Naive thymus-derived CD4-positive, alpha-beta T cell (primary cell): ENCODE measurements around the gene DDX56. TPM values are rescaled to one million over a fixed set of nuclear protein-coding genes. Genes with fewer than 3 reads are reported as not detected.
"Not testable (repeated sequence)": the region's sequence is repeated elsewhere in the genome, so short reads cannot be mapped to it uniquely, and the experiment has no call there.

ENCODE experiments used
- ATAC-seq: fragments of 150-1000 bp; cut with Tn5 transposase; 2 replicates; pipeline ENCODE4 v1.10.0; 2021; ENCODE audit warnings: mild to moderate bottlenecking, moderate library complexity
- CTCF ChIA-PET: fragments of 350-600 bp; sonication (Branson Sonifier 250); formaldehyde crosslinking; loops from one replicate; lab custom pipeline; 2021; ENCODE audit warnings: antibody characterized with exemption; lab: Charles Lee
- POLR2A ChIA-PET: fragments of 350-600 bp; sonication (Branson Sonifier 250); formaldehyde crosslinking; loops from one replicate; lab custom pipeline; 2021; ENCODE audit warnings: antibody characterized with exemption, inconsistent platforms; lab: Charles Lee
- DNase-seq, 9 donors: peaks; one replicate each; pipeline versions ENCODE4 v3.0.0 to v3.0.0-alpha.2; 2020 to 2022; ENCODE audit warnings: mixed read lengths in 1 of 9
- H3K27ac ChIP-seq: one replicate; pipeline ENCODE4 v1.7.0; 2013; ENCODE audit warnings: mild to moderate bottlenecking, low read depth, low read length, moderate library complexity
- H3K27me3 ChIP-seq, 2 donors: one replicate each; pipeline ENCODE4 v1.7.0; 2013; ENCODE audit warnings: low read length in 2 of 2, mild to moderate bottlenecking in 2 of 2, moderate library complexity in 2 of 2; ENCODE audit not compliant: control insufficient read depth in 2 of 2, insufficient read depth in 2 of 2
- H3K36me3 ChIP-seq, 3 experiments: 1 replicate in 2 of 3; 2 replicates in 1 of 3; pipeline ENCODE4 v1.7.0; 2013; ENCODE audit warnings: low read length in 3 of 3, mild to moderate bottlenecking in 3 of 3, moderate library complexity in 1 of 3; ENCODE audit not compliant: insufficient read depth in 3 of 3, control insufficient read depth in 2 of 3
- H3K4me1 ChIP-seq, 2 donors: one replicate each; pipeline ENCODE4 v1.7.0; 2013; ENCODE audit warnings: low read length in 2 of 2, mild to moderate bottlenecking in 2 of 2, moderate library complexity in 1 of 2; ENCODE audit not compliant: control insufficient read depth in 2 of 2, insufficient read depth in 2 of 2
- H3K4me3 ChIP-seq: 2 replicates; pipeline ENCODE4 v1.7.0; 2013; ENCODE audit warnings: mild to moderate bottlenecking, low read length
- H3K9me3 ChIP-seq, 3 experiments: 1 replicate in 2 of 3; 2 replicates in 1 of 3; pipeline ENCODE4 v1.7.0; 2013; ENCODE audit warnings: low read length in 3 of 3; ENCODE audit not compliant: control insufficient read depth in 2 of 3
- H3K27ac Mint-ChIP-seq, 9 donors: one replicate each; pipeline ENCODE4 v1.8.0; 2020 to 2022; ENCODE audit warnings: mixed read lengths in 9 of 9, mild to moderate bottlenecking in 8 of 9, moderate library complexity in 5 of 9, inconsistent platforms in 2 of 9
- H3K27me3 Mint-ChIP-seq, 5 donors: one replicate each; pipeline ENCODE4 v1.8.0; 2021 to 2022; ENCODE audit warnings: mixed read lengths in 5 of 5, mild to moderate bottlenecking in 1 of 5
- H3K36me3 Mint-ChIP-seq, 5 donors: one replicate each; pipeline ENCODE4 v1.8.0; 2020 to 2022; ENCODE audit warnings: mixed read lengths in 5 of 5, mild to moderate bottlenecking in 3 of 5, inconsistent platforms in 1 of 5
- H3K4me1 Mint-ChIP-seq, 7 donors: one replicate each; pipeline ENCODE4 v1.8.0; 2020 to 2022; ENCODE audit warnings: mixed read lengths in 7 of 7, mild to moderate bottlenecking in 3 of 7, inconsistent platforms in 1 of 7
- H3K4me3 Mint-ChIP-seq, 10 donors: one replicate each; pipeline ENCODE4 v1.8.0; 2020 to 2022; ENCODE audit warnings: mild to moderate bottlenecking in 10 of 10, mixed read lengths in 10 of 10, moderate library complexity in 6 of 10, inconsistent platforms in 2 of 10
- H3K9me3 Mint-ChIP-seq, 11 donors: one replicate each; pipeline ENCODE4 v1.8.0; 2020 to 2022; ENCODE audit warnings: mixed read lengths in 11 of 11, mild to moderate bottlenecking in 4 of 11, inconsistent platforms in 1 of 11, moderate library complexity in 1 of 11
- intact Hi-C, 2 donors: fragments of 100-400 bp; cut with micrococcal nuclease; formaldehyde crosslinking; loops; one replicate each; pipeline ENCODE4 v1.15.1; 2023
- polyA plus RNA-seq, 2 donors: library from polyadenylated mRNA; unstranded; fragments of 300-500 nt; fragmentation: Illumina TruSeq; gene quantifications; one replicate each; pipeline ENCODE4 v1.2.3, GENCODE V29; 2021
- total RNA-seq, 6 experiments: library from RNA in 5 of 6; stranded (reverse) in 5 of 6; gene quantifications; 1 replicate in 5 of 6; 2 replicates in 1 of 6; pipeline ENCODE4 v1.2.3 and lab custom pipeline; 2021 to 2026

Gene DDX56
- total and polyA plus RNA-seq, 7 experiments from 2014 or later = 43.6 to 124 (median 94.7) TPM

GRCh38 chr7:44552473-44553005, 21.2 kb downstream of the DDX56 start:
- H3K4me3 Mint-ChIP-seq, H3K27ac ChIP-seq, H3K36me3 Mint-ChIP-seq, H3K4me1 Mint-ChIP-seq, ATAC-seq, POLR2A ChIA-PET, H3K4me1 ChIP-seq, CTCF ChIA-PET, H3K36me3 ChIP-seq, H3K9me3 ChIP-seq, intact Hi-C loops, H3K27ac Mint-ChIP-seq, DNase-seq, H3K27me3 ChIP-seq, H3K4me3 ChIP-seq, H3K9me3 Mint-ChIP-seq: not testable (repeated sequence)
- peaks cover 0 to 30% (median 0%) of the 10 kb centered on the region in 5 donors for H3K27me3 Mint-ChIP-seq

GRCh38 chr7:44549457-44549856, 24.3 kb downstream of the DDX56 start:
- Mint-ChIP-seq H3K4me3 (no peak overlapping the region), H3K9me3 (no peaks in the 10 kb centered on the region), H3K4me1 (peaks cover 0 to 14% (median 6%) of the 10 kb centered on the region in 7 donors), H3K36me3 (no peaks in the 10 kb centered on the region), H3K27ac (no peak overlapping the region), H3K27me3 (peaks cover 0 to 38% (median 0%) of the 10 kb centered on the region in 5 donors)
- H3K4me1 ChIP-seq = no peaks in the 10 kb centered on the region
- POLR2A ChIA-PET = no interaction called here
- no peak overlapping the region for H3K27ac ChIP-seq
- intact Hi-C loops = no loop called here
- CTCF ChIA-PET = interaction anchor here (1.3 kb wide), 1 partner anchor 15 kb away, joined by 3 read pairs; no protein-coding TSS in a partner anchor
- no peak overlapping the region for H3K4me3 ChIP-seq
- H3K9me3 ChIP-seq = no peaks in the 10 kb centered on the region
- H3K36me3 ChIP-seq = no peaks in the 10 kb centered on the region
- ATAC-seq (no peak), DNase-seq (no peak)
- no peaks in the 10 kb centered on the region for H3K27me3 ChIP-seq

DNA sequence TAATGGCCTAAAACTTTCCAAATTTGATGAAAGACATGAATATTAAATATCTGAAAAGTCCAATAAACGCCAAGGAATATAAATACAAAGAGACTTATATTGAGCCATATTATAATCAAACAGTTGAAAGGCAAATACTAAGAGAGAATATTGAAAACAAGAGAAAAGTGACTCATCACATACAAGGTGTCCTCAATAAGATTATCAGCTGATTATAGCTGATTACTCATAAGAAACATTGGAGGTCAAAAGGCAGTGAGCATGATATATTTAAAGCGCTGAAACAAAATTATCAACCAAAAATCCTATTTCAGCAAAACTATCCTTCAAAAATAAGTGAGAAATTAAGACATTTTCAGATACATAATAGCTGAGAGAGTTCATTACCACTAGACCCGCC, 24.8 kb downstream of the DDX56 start:
- ATAC-seq (no peak), DNase-seq (no peak)
- Histone ChIP-seq H3K4me3 (no peak overlapping the region), H3K27ac (no peak overlapping the region), H3K36me3 (no peaks in the 10 kb centered on the region), H3K9me3 (no peaks in the 10 kb centered on the region), H3K27me3 (no peaks in the 10 kb centered on the region), H3K4me1 (no peaks in the 10 kb centered on the region)
- H3K4me3 Mint-ChIP-seq = no peak overlapping the region
- CTCF ChIA-PET = no interaction called here
- peaks cover 0 to 38% (median 0%) of the 10 kb centered on the region in 5 donors for H3K27me3 Mint-ChIP-seq
- H3K36me3 Mint-ChIP-seq = no peaks in the 10 kb centered on the region
- no peak overlapping the region for H3K27ac Mint-ChIP-seq
- intact Hi-C loops = no loop called here
- peaks cover 0 to 14% (median 6%) of the 10 kb centered on the region in 7 donors for H3K4me1 Mint-ChIP-seq
- POLR2A ChIA-PET = no interaction called here
- H3K9me3 Mint-ChIP-seq = peaks cover 0 to 2% (median 0%) of the 10 kb centered on the region in 11 donors

DNA sequence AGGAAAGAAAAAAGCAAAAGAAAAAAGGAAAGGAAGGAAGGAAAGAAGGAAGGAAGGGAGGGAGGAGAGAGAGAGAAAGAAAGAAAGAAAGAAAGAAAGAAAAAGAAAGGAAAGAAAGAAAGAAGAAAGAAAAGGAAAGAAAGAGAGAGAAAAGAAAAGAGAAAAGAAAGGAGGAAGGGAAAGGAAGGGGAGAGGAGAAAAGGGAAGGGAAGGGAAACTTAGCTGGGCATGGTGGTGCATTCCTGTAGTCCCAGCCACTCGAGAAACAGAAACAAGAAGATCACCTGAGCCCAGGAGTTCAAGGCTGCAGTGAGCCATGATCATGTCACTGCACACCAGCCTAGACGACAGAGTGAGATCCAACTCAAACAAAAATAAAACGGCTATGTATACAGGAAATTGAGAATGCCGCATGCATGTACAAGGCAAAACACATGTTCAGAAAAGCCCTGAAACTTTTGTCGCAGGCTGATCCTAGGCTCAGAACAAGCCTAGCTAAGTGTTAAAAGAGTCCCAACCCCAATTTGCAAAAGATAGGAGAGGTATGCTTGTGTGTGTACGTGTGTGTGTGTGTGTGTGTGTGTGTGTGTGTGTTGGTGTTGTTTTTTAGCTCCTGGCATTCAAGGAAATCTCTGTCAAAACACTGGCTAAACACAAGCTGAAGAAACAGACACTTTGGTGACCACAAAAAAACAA, 26.0 kb downstream of the DDX56 start:
- peak overlapping the region in 5 of 9 donors; percentile 20 to 81 (median 40) for H3K27ac Mint-ChIP-seq
- H3K36me3 Mint-ChIP-seq = no peaks in the 10 kb centered on the region
- peak overlapping the region in 2 of 10 donors; percentile 26 to 27 for H3K4me3 Mint-ChIP-seq
- H3K4me1 Mint-ChIP-seq = peaks cover 0 to 14% (median 6%) of the 10 kb centered on the region in 7 donors
- ChIA-PET CTCF (no interaction called here), POLR2A (no interaction called here)
- ATAC-seq (no peak), DNase-seq (no peak)
- Histone ChIP-seq H3K36me3 (no peaks in the 10 kb centered on the region), H3K4me3 (no peak overlapping the region), H3K4me1 (no peaks in the 10 kb centered on the region), H3K27me3 (no peaks in the 10 kb centered on the region), H3K27ac (no peak overlapping the region), H3K9me3 (no peaks in the 10 kb centered on the region)
- peaks cover 0 to 33% (median 0%) of the 10 kb centered on the region in 5 donors for H3K27me3 Mint-ChIP-seq
- intact Hi-C loops = no loop called here
- H3K9me3 Mint-ChIP-seq = peaks cover 0 to 2% (median 0%) of the 10 kb centered on the region in 11 donors

DNA sequence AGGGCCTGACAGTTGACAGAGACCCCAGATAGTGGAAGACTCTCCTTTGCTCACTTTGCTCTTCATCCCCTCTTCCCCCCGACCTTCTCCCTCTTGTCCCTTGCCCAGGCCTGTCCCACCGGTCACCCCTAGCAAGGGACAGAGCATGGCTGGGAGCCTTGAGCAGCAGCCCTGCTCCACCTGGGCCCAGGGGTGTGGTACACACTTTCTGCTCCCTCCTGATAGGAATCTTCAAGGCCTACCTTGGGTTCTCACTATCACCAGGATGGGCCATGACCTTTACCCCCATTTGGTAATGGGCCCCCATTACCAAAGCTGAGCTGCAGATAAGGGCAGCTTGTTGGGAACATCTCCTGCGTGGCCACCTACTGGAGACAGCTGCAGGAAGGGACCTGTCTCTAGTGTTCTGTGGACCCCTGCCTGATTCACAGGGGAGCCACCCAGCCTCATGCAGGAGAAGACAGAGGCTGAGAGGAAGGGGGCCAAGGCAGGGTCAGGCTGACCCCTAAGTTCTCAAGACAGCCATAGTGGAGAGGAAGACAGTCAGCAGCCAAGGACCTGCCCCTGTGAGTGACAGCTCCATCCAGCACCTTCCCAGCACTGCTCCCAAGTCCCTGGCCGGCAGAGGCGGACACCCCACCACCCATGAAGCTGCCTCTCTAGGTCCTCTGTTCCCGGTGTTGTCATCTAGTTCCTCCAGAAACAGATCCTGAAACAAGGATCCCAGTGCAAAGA, 31.7 kb downstream of the DDX56 start:
- Mint-ChIP-seq H3K36me3 (no peaks in the 10 kb centered on the region), H3K4me3 (no peak overlapping the region), H3K27me3 (peaks cover 0 to 8% (median 0%) of the 10 kb centered on the region in 5 donors), H3K27ac (no peak overlapping the region), H3K4me1 (peaks cover 0 to 7% (median 0%) of the 10 kb centered on the region in 7 donors), H3K9me3 (peaks cover 0 to 2% (median 0%) of the 10 kb centered on the region in 11 donors)
- Histone ChIP-seq H3K4me1 (no peaks in the 10 kb centered on the region), H3K36me3 (no peaks in the 10 kb centered on the region), H3K4me3 (no peak overlapping the region), H3K27me3 (no peaks in the 10 kb centered on the region), H3K9me3 (no peaks in the 10 kb centered on the region), H3K27ac (no peak overlapping the region)
- POLR2A ChIA-PET = no interaction called here
- ATAC-seq (no peak), DNase-seq (no peak)
- CTCF ChIA-PET = no interaction called here
- intact Hi-C loops = no loop called here

DNA sequence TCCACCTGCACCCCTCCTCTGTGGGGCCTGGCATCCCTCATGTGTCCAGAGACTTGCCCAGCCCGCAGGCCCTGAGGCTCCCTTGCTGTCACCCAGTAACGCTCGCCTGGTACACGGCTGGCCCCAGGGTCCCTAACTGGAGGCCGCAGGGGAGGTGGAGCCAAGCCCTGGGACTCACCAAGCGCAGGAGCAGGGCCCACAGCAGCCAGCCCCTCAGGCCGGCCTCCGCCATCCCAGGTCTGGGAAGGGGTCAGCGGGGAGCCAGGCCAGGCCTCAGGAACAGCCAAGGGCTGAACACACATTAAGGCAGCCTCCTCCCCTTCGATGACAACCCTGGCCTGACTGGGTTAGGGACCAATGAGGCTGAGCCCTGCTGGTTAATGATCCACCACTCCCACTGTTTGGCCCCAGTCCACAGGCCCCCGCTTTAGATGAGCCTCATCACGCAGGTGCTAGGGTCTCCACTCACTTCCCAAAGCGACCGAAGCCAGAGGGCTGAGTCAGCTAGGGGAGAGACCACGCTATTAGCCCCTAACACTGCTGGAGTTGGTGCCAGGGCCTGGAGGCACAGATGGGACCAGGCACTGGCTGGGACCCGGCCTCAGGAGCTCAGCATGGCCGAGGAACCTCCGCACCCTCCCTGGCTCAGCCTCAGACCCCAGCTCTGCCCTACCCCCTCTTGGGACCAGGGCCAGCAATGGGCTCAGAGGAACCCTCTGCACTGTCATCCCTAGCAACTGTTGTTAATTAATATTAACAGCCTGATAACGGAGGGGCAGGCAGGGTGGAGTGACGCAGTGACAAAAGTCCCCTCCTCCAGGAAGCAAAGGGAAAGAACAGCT, 32.5 kb downstream of the DDX56 start, which contains the start of gene NPC1L1:
NPC1L1 (minus strand) TSS at position 303 of the 842 bp plus-strand sequence; CDS start at position 232, 71 bp downstream.
- no peak for ATAC-seq
- H3K36me3 Mint-ChIP-seq = no peaks in the 10 kb centered on the region
- Histone ChIP-seq H3K27me3 (no peaks in the 10 kb centered on the region), H3K36me3 (no peaks in the 10 kb centered on the region), H3K4me1 (no peaks in the 10 kb centered on the region), H3K27ac (no peak within 1 kb of the TSS), H3K4me3 (no peak within 1 kb of the TSS), H3K9me3 (no peaks in the 10 kb centered on the region)
- H3K27me3 Mint-ChIP-seq = no peaks in the 10 kb centered on the region
- H3K4me3 Mint-ChIP-seq = no peak within 1 kb of the TSS
- ChIA-PET POLR2A (no interaction called here), CTCF (no interaction called here)
- intact Hi-C loops = no loop called here
- H3K4me1 Mint-ChIP-seq = peaks cover 0 to 2% (median 0%) of the 10 kb centered on the region in 7 donors
- H3K27ac Mint-ChIP-seq = no peak within 1 kb of the TSS
- H3K9me3 Mint-ChIP-seq = peaks cover 0 to 2% (median 0%) of the 10 kb centered on the region in 11 donors
- DNase-seq = no peak
